Uterus (tissue), 2 donors: Measurements from ENCODE around the gene CPE.

Experiments used
- CTCF ChIP-seq, 4 experiments: fragments of 200-600 bp in 2 of 4; fragments of 450-650 bp in 2 of 4; sonication (generic) in 2 of 4; IDR thresholded peaks; one replicate each; pipeline ENCODE4 v1.5.1; 2016 to 2019; ENCODE audit warnings: antibody characterized with exemption in 4 of 4, mild to moderate bottlenecking in 2 of 4, moderate library complexity in 1 of 4
- POLR2A ChIP-seq, 2 donors: fragments of 450-650 bp; IDR thresholded peaks; one replicate each; pipeline ENCODE4 v1.6.1; 2016; ENCODE audit warnings: antibody characterized with exemption in 2 of 2, mild to moderate bottlenecking in 1 of 2, moderate library complexity in 1 of 2

DNA sequence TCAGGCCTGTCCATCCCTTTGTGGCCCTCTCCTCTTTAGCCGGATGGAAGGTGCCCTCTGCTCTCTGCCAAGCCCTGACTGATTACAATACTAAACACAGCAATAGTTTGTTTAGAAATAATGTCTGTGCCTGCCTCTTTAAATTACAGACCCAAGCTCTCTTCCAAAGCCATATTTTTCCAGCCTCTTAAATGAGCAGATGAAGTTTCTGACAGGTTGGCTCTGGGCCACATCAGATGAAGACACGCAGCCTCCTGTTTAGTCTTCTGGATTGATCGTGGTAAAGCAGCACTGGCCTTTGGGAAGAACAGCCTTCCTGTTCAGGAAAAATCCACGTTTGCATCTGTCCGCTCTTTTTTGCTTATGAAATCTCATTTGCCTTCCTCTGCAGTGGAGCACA, 133.6 kb downstream of the CPE start:
- TF ChIP-seq POLR2A (IDR thresholded peaks at IDR 0.05) = no peak
- TF ChIP-seq CTCF (IDR thresholded peaks at IDR 0.05) = no peak
